ENCODE results near the gene KRT85. TPM values are rescaled to one million over a fixed set of nuclear protein-coding genes. Genes with fewer than 3 reads are reported as not detected.

The KRT85 gene
- total and polyA plus RNA-seq, 7 donors, result not detected

GRCh38 chr12:52310622-52311284 is 56.5 kb downstream of the KRT85 start:
- peaks cover 0 to 4% (median 0%) of the 10 kb centered on the region in 3 donors for H3K27me3 ChIP-seq (ENCODE audit: insufficient read depth in 3 of 3, low read length in 2 of 3)
- H3K36me3 ChIP-seq (ENCODE audit: insufficient read depth in 1 of 2, low read depth in 1 of 2), result no peaks in the 10 kb centered on the region
- H3K4me3 ChIP-seq, result no peak overlapping the region
- intact Hi-C loops (cut with DNase I), result loop anchor here in 1 of 2 donors (1.0 kb wide), 1 partner anchor 83 kb away; no protein-coding TSS in a partner anchor
- WGBS, 3 donors, result 64 to 68% (median 65%) methylated on average over 5 of the region's 5 CpGs
- no peak overlapping the region for H3K27ac ChIP-seq
- TF ChIP-seq CTCF (IDR thresholded peaks at IDR 0.05), result no peak
- DNase-seq (no peak), ATAC-seq (no peak)
- peaks cover 7% of the 10 kb centered on the region for H3K4me1 ChIP-seq
- H3K9me3 ChIP-seq, result no peaks in the 10 kb centered on the region

Other genes starting within 250 kb of the KRT85 start
- gene KRT80, start 175.5 kb downstream of the KRT85 start, total RNA-seq, result 10 to 100 TPM in 1 of 4 donors, 1 to 10 TPM in 2, under 1 TPM in 1; 0.11 to 14.0 (median 2.9) TPM
- under 1 TPM; 0.13 to 0.44 (median 0.24) TPM for gene KRT80, start 175.5 kb downstream of the KRT85 start, polyA plus RNA-seq
- 1 to 10 TPM in 3 of 4 donors, under 1 TPM in 1; 0.39 to 3.9 (median 1.9) TPM for gene KRT7, start 134.2 kb downstream of the KRT85 start, total RNA-seq
- 1 to 10 TPM in 2 of 3 donors, under 1 TPM in 1; 0.56 to 2.2 (median 1.6) TPM for gene KRT7, start 134.2 kb downstream of the KRT85 start, polyA plus RNA-seq
- gene KRT86, start 92.8 kb downstream of the KRT85 start, total RNA-seq, result under 1 TPM in 1 of 4 donors, not detected in 3; 0.77 TPM
- gene KRT86, start 92.8 kb downstream of the KRT85 start, polyA plus RNA-seq, result under 1 TPM in 2 of 3 donors, not detected in 1; 0.01 to 0.05 TPM
- not detected for gene KRT81, start 75.9 kb downstream of the KRT85 start, total RNA-seq
- under 1 TPM in 2 of 3 donors, not detected in 1; 0.03 to 0.14 TPM for gene KRT81, start 75.9 kb downstream of the KRT85 start, polyA plus RNA-seq
- not detected for gene KRT83, start 46.1 kb downstream of the KRT85 start, total RNA-seq
- gene KRT83, start 46.1 kb downstream of the KRT85 start, polyA plus RNA-seq, result not detected
- gene KRT84, start 18.2 kb upstream of the KRT85 start, total RNA-seq, result not detected
- gene KRT84, start 18.2 kb upstream of the KRT85 start, polyA plus RNA-seq, result not detected
- not detected for gene KRT82, start 38.9 kb upstream of the KRT85 start, total RNA-seq
- not detected for gene KRT82, start 38.9 kb upstream of the KRT85 start, polyA plus RNA-seq
- not detected for gene KRT75, start 66.9 kb upstream of the KRT85 start, total RNA-seq
- gene KRT75, start 66.9 kb upstream of the KRT85 start, polyA plus RNA-seq, result not detected
- gene KRT6B, start 84.7 kb upstream of the KRT85 start, total RNA-seq, result under 1 TPM in 2 of 4 donors, not detected in 2; 0.26 to 0.32 TPM
- gene KRT6B, start 84.7 kb upstream of the KRT85 start, polyA plus RNA-seq, result under 1 TPM in 2 of 3 donors, not detected in 1; 0.04 TPM
- gene KRT6C, start 106.3 kb upstream of the KRT85 start, total RNA-seq, result under 1 TPM in 2 of 4 donors, not detected in 2; 0.21 to 0.24 TPM
- gene KRT6C, start 106.3 kb upstream of the KRT85 start, polyA plus RNA-seq, result under 1 TPM in 1 of 3 donors, not detected in 2; 0.04 TPM
- gene KRT6A, start 125.8 kb upstream of the KRT85 start, total RNA-seq, result 1 to 10 TPM in 2 of 4 donors, under 1 TPM in 1, not detected in 1; 0.53 to 1.4 (median 1.2) TPM
- under 1 TPM; 0.13 to 0.51 (median 0.35) TPM for gene KRT6A, start 125.8 kb upstream of the KRT85 start, polyA plus RNA-seq
- 1 to 10 TPM in 1 of 4 donors, under 1 TPM in 2, not detected in 1; 0.61 to 1.4 (median 0.85) TPM for gene KRT5, start 152.9 kb upstream of the KRT85 start, total RNA-seq
- gene KRT5, start 152.9 kb upstream of the KRT85 start, polyA plus RNA-seq, result under 1 TPM; 0.21 to 0.86 (median 0.48) TPM
- gene KRT71, start 185.7 kb upstream of the KRT85 start, total RNA-seq, result not detected
- gene KRT71, start 185.7 kb upstream of the KRT85 start, polyA plus RNA-seq, result not detected
- not detected for gene KRT74, start 206.4 kb upstream of the KRT85 start, total RNA-seq
- not detected for gene KRT74, start 206.4 kb upstream of the KRT85 start, polyA plus RNA-seq
- gene KRT72, start 234.0 kb upstream of the KRT85 start, total RNA-seq, result not detected
- not detected for gene KRT72, start 234.0 kb upstream of the KRT85 start, polyA plus RNA-seq

Data from psoas muscle (tissue), 8 donors.